ENCODE data around the gene GRB2. TPM values are rescaled to one million over a fixed set of nuclear protein-coding genes. Genes with fewer than 3 reads are reported as not detected.

GRB2 gene
- total RNA-seq, 1 experiment from 2014 or later = 115 TPM

DNA sequence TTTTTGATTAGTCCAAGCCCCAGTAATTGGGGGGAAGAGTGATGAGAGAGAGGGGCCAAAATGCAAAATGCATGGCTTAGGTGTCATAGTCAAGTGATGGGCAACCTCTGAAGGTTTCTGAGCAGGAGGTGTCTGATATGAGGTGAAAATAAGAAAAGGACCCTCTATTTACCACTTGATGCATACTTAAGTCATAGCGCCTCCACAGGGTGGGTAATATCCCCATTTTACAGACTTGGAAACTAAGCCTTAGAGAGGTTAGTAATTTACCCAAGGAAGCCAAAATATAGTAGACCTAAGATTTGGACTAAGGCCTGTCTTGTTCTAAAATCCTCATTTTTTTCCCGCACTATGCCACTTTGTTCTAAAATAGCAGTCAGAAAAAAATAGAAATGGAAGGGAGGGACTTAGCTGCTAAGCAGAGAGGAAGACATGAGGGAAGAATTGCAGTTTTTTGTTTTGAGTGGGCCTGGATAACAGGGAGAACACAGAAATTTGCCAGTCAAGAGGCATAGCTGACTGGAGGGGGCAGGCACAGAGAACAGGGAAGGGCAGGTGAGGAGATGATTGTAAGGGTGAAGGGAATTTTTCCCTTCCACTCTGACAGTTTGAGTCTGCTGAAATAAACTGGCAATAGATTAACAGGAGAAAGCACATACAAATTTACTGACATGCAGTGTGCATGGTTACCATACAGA lies 2.3 kb upstream of the GRB2 start:
- Histone ChIP-seq H3K27me3 (replicated peaks; ENCODE audit: control insufficient read depth, insufficient read depth, low read length) (no peaks in the 10 kb centered on the region), H3K4me3 (ENCODE audit: low read depth, low read length) (no peak overlapping the region), H3K4me1 (0 out of 2 replicates have a peak, but pooled peaks cover 6% of the 10 kb centered on the region), H3K36me3 (ENCODE audit: control insufficient read depth, insufficient read depth, low read length) (no peaks in the 10 kb centered on the region), H3K9me3 (no peaks in the 10 kb centered on the region)
- H3K4me1 Mint-ChIP-seq (ENCODE audit: low read depth, unreplicated experiment) = peaks cover 12% of the 10 kb centered on the region
- no peaks in the 10 kb centered on the region for H3K9me3 Mint-ChIP-seq (ENCODE audit: unreplicated experiment)
- H3K36me3 Mint-ChIP-seq (ENCODE audit: insufficient read depth, unreplicated experiment) = peaks cover 22% of the 10 kb centered on the region
- CTCF ChIA-PET = no interaction called here
- H3K27me3 Mint-ChIP-seq (ENCODE audit: insufficient read depth, unreplicated experiment) = no peaks in the 10 kb centered on the region
- DNase-seq = no peak
- intact Hi-C loops (cut with micrococcal nuclease; ENCODE audit: unreplicated experiment) = no loop called here
- H3K27ac Mint-ChIP-seq (ENCODE audit: unreplicated experiment) = no peak overlapping the region
- H3K4me3 Mint-ChIP-seq (ENCODE audit: unreplicated experiment) = no peak overlapping the region
- BruUV-seq (replicated peaks) = no TSS peak
- TF ChIP-seq, protein P1, sequence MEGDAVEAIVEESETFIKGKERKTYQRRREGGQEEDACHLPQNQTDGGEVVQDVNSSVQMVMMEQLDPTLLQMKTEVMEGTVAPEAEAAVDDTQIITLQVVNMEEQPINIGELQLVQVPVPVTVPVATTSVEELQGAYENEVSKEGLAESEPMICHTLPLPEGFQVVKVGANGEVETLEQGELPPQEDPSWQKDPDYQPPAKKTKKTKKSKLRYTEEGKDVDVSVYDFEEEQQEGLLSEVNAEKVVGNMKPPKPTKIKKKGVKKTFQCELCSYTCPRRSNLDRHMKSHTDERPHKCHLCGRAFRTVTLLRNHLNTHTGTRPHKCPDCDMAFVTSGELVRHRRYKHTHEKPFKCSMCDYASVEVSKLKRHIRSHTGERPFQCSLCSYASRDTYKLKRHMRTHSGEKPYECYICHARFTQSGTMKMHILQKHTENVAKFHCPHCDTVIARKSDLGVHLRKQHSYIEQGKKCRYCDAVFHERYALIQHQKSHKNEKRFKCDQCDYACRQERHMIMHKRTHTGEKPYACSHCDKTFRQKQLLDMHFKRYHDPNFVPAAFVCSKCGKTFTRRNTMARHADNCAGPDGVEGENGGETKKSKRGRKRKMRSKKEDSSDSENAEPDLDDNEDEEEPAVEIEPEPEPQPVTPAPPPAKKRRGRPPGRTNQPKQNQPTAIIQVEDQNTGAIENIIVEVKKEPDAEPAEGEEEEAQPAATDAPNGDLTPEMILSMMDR (IDR thresholded peaks at IDR 0.05; ENCODE audit: insufficient read depth in 1 of 2, low read depth in 1 of 2, low read length in 1 of 2, severe bottlenecking in 1 of 2, unreplicated experiment in 1 of 2) = no peak
- POLR2A ChIA-PET = no interaction called here

DNA sequence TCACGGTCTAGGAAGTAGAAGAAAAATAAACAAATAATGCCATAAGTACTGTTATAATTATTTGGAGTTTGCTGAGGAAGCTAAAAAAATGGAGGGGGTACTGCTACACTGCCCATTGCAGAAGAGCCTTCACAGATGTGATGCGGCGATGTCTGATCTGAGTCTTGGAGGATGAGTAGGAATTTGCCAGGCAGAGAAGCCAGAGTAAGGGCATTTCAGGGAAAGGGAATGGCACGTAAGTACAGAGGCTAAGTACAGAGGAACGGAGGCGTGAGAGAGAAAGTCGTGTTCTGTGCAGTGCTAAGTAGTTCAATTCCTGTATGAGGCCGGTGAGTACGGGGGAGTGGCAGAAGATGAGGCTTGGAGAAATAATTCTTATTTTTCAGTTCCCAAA lies 741 bp upstream of the GRB2 start:
- Histone ChIP-seq H3K36me3 (ENCODE audit: control insufficient read depth, insufficient read depth, low read length) (no peaks in the 10 kb centered on the region), H3K9me3 (no peaks in the 10 kb centered on the region), H3K4me3 (ENCODE audit: low read depth, low read length) (peak overlapping the region; percentile 36), H3K4me1 (0 out of 2 replicates have a peak, but pooled peaks cover 6% of the 10 kb centered on the region), H3K27me3 (replicated peaks; ENCODE audit: control insufficient read depth, insufficient read depth, low read length) (no peaks in the 10 kb centered on the region)
- no peaks in the 10 kb centered on the region for H3K9me3 Mint-ChIP-seq (ENCODE audit: unreplicated experiment)
- BruUV-seq (replicated peaks) = no TSS peak
- intact Hi-C loops (cut with micrococcal nuclease; ENCODE audit: unreplicated experiment) = no loop called here
- H3K36me3 Mint-ChIP-seq (ENCODE audit: insufficient read depth, unreplicated experiment) = peaks cover 22% of the 10 kb centered on the region
- H3K27me3 Mint-ChIP-seq (ENCODE audit: insufficient read depth, unreplicated experiment) = no peaks in the 10 kb centered on the region
- H3K4me3 Mint-ChIP-seq (ENCODE audit: unreplicated experiment) = peak overlapping the region; percentile 78
- TF ChIP-seq, protein P1 (IDR thresholded peaks at IDR 0.05; ENCODE audit: insufficient read depth in 1 of 2, low read depth in 1 of 2, low read length in 1 of 2, severe bottlenecking in 1 of 2, unreplicated experiment in 1 of 2) = no peak
- DNase-seq = no peak
- H3K4me1 Mint-ChIP-seq (ENCODE audit: low read depth, unreplicated experiment) = peaks cover 12% of the 10 kb centered on the region
- peak overlapping the region; percentile 71 for H3K27ac Mint-ChIP-seq (ENCODE audit: unreplicated experiment)
- ChIA-PET CTCF (interaction anchor here (0.6 to 1.8 kb wide), 13 partner anchors 9 to 449 kb away, joined by 3 to 24 read pairs (median 5); partner anchors contain the start of genes MIF4GD, SLC25A19, TSEN54 and WBP2), POLR2A (interaction anchor here (0.5 to 1.8 kb wide), 20 partner anchors 9 to 371 kb away, joined by 3 to 26 read pairs (median 4); partner anchors contain the start of genes GGA3, MIF4GD, MRPS7 and SLC25A19)

DNA sequence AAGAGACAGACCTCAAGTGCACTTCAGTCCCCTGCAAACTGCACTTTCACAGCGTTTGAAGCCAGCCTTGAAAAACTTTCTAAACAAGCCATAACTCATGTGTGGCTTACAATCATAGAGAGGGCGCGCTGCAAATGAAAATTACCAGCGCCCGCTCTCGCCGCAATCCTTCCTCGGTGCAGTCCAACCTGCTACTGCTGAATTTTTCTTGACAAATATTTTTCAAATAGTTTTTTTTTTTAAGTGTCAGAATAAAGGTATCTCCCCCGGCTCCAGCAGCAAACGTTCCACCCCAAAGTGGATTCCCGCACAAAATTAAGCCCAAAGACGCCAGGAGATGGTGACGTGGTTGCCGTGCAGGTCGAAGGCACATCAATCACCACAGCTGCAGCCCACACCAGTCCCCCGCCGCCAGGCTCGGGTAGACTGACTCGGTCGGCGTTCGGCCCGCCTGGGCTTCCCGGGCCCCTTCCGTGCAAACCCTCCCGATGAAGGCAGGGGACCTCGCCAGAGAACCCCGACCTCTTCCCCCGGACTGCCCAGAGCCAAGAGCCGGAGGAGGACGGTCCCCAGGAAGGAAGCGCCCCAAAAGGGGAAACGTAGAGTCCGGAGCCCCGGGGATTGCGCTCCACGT lies 630 bp downstream of the GRB2 start:
- Mint-ChIP-seq H3K36me3 (ENCODE audit: insufficient read depth, unreplicated experiment) (peaks cover 33% of the 10 kb centered on the region), H3K4me1 (ENCODE audit: low read depth, unreplicated experiment) (peaks cover 12% of the 10 kb centered on the region), H3K27ac (ENCODE audit: unreplicated experiment) (peak overlapping the region; percentile 71), H3K9me3 (ENCODE audit: unreplicated experiment) (no peaks in the 10 kb centered on the region), H3K27me3 (ENCODE audit: insufficient read depth, unreplicated experiment) (no peaks in the 10 kb centered on the region), H3K4me3 (ENCODE audit: unreplicated experiment) (peak overlapping the region; percentile 78)
- POLR2A ChIA-PET = interaction anchor here (1.0 to 1.8 kb wide), 7 partner anchors 8 to 369 kb away, joined by 5 to 26 read pairs (median 8); partner anchors contain the start of genes GGA3, MIF4GD, MRPS7 and SLC25A19
- CTCF ChIA-PET = interaction anchor here (0.6 to 1.8 kb wide), 8 partner anchors 11 to 291 kb away, joined by 3 to 24 read pairs (median 8); partner anchors contain the start of genes MIF4GD, SLC25A19 and TSEN54
- TF ChIP-seq, protein P1 (IDR thresholded peaks at IDR 0.05; ENCODE audit: insufficient read depth in 1 of 2, low read depth in 1 of 2, low read length in 1 of 2, severe bottlenecking in 1 of 2, unreplicated experiment in 1 of 2) = no peak
- H3K9me3 ChIP-seq = no peaks in the 10 kb centered on the region
- no peaks in the 10 kb centered on the region for H3K36me3 ChIP-seq (ENCODE audit: control insufficient read depth, insufficient read depth, low read length)
- no TSS peak for BruUV-seq (replicated peaks)
- no peaks in the 10 kb centered on the region for H3K27me3 ChIP-seq (replicated peaks; ENCODE audit: control insufficient read depth, insufficient read depth, low read length)
- H3K4me3 ChIP-seq (ENCODE audit: low read depth, low read length) = peak overlapping the region; percentile 70
- peak; percentile 53 to 56 for DNase-seq
- intact Hi-C loops (cut with micrococcal nuclease; ENCODE audit: unreplicated experiment) = loop anchor here (1.0 to 2.0 kb wide), 4 partner anchors 22 to 134 kb away; partner anchors contain the start of genes MIF4GD and SLC25A19
- H3K4me1 ChIP-seq = 0 out of 2 replicates have a peak, but pooled peaks cover 6% of the 10 kb centered on the region
